Gastrocnemius medialis (tissue), 4 donors: ENCODE data around the gene RPL9. TPM values are rescaled to one million over a fixed set of nuclear protein-coding genes. Genes with fewer than 3 reads are reported as not detected.
"Not testable (repeated sequence)": the region's sequence is repeated elsewhere in the genome, so short reads cannot be mapped to it uniquely, and the experiment has no call there.

ENCODE experiments used
- ATAC-seq, 2 donors: fragments of 150-250 bp; one replicate each; pipeline ENCODE4 v1.9.1; 2016
- DNase-seq, 2 donors: peaks; one replicate each; pipeline ENCODE4 v3.0.0-alpha.2; 2019
- H3K27ac ChIP-seq, 4 donors: fragments of 200-600 bp; sonication (generic); 1 replicate in 1 of 4; 2 replicates in 3 of 4; pipeline ENCODE4 v1.5.1; 2016 to 2018; ENCODE audit warnings: mild to moderate bottlenecking in 2 of 4, moderate library complexity in 1 of 4
- H3K27me3 ChIP-seq, 3 donors: fragments of 200-600 bp; sonication (generic) in 2 of 3; 1 replicate in 1 of 3; 2 replicates in 2 of 3; pipeline versions ENCODE4 v1.5.1 to v1.6.0; 2016 to 2019; ENCODE audit warnings: mild to moderate bottlenecking in 1 of 3, moderate library complexity in 1 of 3
- H3K36me3 ChIP-seq, 2 donors: fragments of 200-600 bp; sonication (generic) in 1 of 2; one replicate each; pipeline ENCODE4 v1.5.1; 2017 to 2018
- H3K4me1 ChIP-seq, 2 donors: fragments of 200-600 bp; sonication (generic) in 1 of 2; one replicate each; pipeline ENCODE4 v1.5.1; 2016 to 2017; ENCODE audit warnings: mild to moderate bottlenecking in 2 of 2
- H3K4me3 ChIP-seq, 4 donors: fragments of 200-600 bp; sonication (generic) in 3 of 4; 1 replicate in 1 of 4; 2 replicates in 3 of 4; pipeline ENCODE4 v1.5.1; 2016 to 2019; ENCODE audit warnings: mild to moderate bottlenecking in 2 of 4
- H3K9me3 ChIP-seq, 3 donors: fragments of 200-600 bp; sonication (generic) in 2 of 3; 1 replicate in 1 of 3; 2 replicates in 2 of 3; pipeline ENCODE4 v1.5.1; 2016 to 2019
- CTCF ChIP-seq, 5 experiments: fragments of 450-650 bp in 3 of 5; fragments of 200-600 bp in 2 of 5; sonication (generic) in 2 of 5; IDR thresholded peaks in 4 of 5; conservative IDR thresholded peaks in 1 of 5; 1 replicate in 4 of 5; 2 replicates in 1 of 5; pipeline ENCODE4 v1.5.1; 2016 to 2019; ENCODE audit warnings: antibody characterized with exemption in 5 of 5, mild to moderate bottlenecking in 3 of 5, moderate library complexity in 3 of 5
- POLR2A ChIP-seq, 2 donors: fragments of 450-650 bp; IDR thresholded peaks; one replicate each; pipeline ENCODE4 v1.6.1; 2017; ENCODE audit warnings: antibody characterized with exemption in 2 of 2, mild to moderate bottlenecking in 2 of 2, moderate library complexity in 2 of 2
- in situ Hi-C, 4 donors: fragments of 200-750 bp; cut with MboI; loops; one replicate each; pipeline versions ENCODE4 v1.15.0 to v1.8.0; 2017; ENCODE audit warnings: low sequenced_read_pairs in 4 of 4
- intact Hi-C: fragments of 100-400 bp; cut with DNase I; formaldehyde crosslinking; loops from one replicate; pipeline ENCODE4 v1.15.1; 2023; ENCODE audit warnings: low total_unique reads
- total RNA-seq, 4 donors: library from RNA; depleted of rRNA; stranded (reverse); fragments of >200 nt; gene quantifications; one replicate each; pipeline versions ENCODE4 v1.1.0 to v1.2.3, GENCODE V29; 2016

RPL9 gene
- 1,000 to 10,000 TPM; 2,556 to 3,080 (median 2,834) TPM for total RNA-seq

- H3K9me3 ChIP-seq: no peaks in the 10 kb centered on the region
- intact Hi-C loops: loop anchor here (1.0 to 5.0 kb wide), 7 partner anchors 68 to 599 kb away; partner anchors contain the start of genes N4BP2, RFC1, SMIM14 and UBE2K
- TF ChIP-seq POLR2A (IDR thresholded peaks at IDR 0.05) (peak; percentile 95 to 96), CTCF (IDR thresholded peaks at IDR 0.05 in 4 of 5, conservative IDR thresholded peaks at IDR 0.05 in 1 of 5) (peak in 1 of 5 experiments; percentile 18)
- peaks cover 19 to 21% of the 10 kb centered on the region in 2 donors for H3K4me1 ChIP-seq
- H3K4me3 ChIP-seq: peak within 1 kb of the TSS; percentile 86 to 97 (median 90)
- H3K27ac ChIP-seq: peak within 1 kb of the TSS; percentile 90 to 97 (median 95)
- peaks cover 3 to 54% of the 10 kb centered on the region in 2 donors for H3K36me3 ChIP-seq
- no peaks in the 10 kb centered on the region for H3K27me3 ChIP-seq
- in situ Hi-C loops: loop anchor here in 3 of 4 donors (25.0 kb wide), 2 partner anchors 179 to 854 kb away; partner anchors contain the start of gene SMIM14 (in 2 of the 3)
- DNase-seq (peak; percentile 94 to 98), ATAC-seq (peak; percentile 96 to 98)
Observed at GRCh38 chr4:39458505-39459300, at the start of gene RPL9, which contains the start of gene LIAS. TSS of gene RPL9 (minus strand) at chr4:39458922. CDS start at chr4:39458439, 483 bp downstream. TSS of gene LIAS (plus strand) at chr4:39459056. CDS start at chr4:39459118, 62 bp downstream.

GRCh38 chr4:39505581-39505980, 46.9 kb upstream of the RPL9 start:
- TF ChIP-seq POLR2A (IDR thresholded peaks at IDR 0.05) (no peak), CTCF (IDR thresholded peaks at IDR 0.05 in 4 of 5, conservative IDR thresholded peaks at IDR 0.05 in 1 of 5) (no peak)
- Histone ChIP-seq H3K27ac (no peak overlapping the region), H3K4me3 (no peak overlapping the region), H3K36me3 (peaks cover 0 to 80% of the 10 kb centered on the region in 2 donors), H3K4me1 (no peaks in the 10 kb centered on the region), H3K9me3 (no peaks in the 10 kb centered on the region), H3K27me3 (no peaks in the 10 kb centered on the region)
- intact Hi-C loops: no loop called here
- DNase-seq (no peak), ATAC-seq (no peak)
- in situ Hi-C loops: no loop called here

GRCh38 chr4:39504538-39504937, 45.8 kb upstream of the RPL9 start:
- no peaks in the 10 kb centered on the region for H3K4me1 ChIP-seq
- no peak overlapping the region for H3K4me3 ChIP-seq
- ATAC-seq: no peak
- TF ChIP-seq CTCF (IDR thresholded peaks at IDR 0.05 in 4 of 5, conservative IDR thresholded peaks at IDR 0.05 in 1 of 5) (no peak), POLR2A (IDR thresholded peaks at IDR 0.05) (no peak)
- no peaks in the 10 kb centered on the region for H3K27me3 ChIP-seq
- no peak for DNase-seq
- H3K27ac ChIP-seq: no peak overlapping the region
- intact Hi-C loops: no loop called here
- in situ Hi-C loops: no loop called here
- no peaks in the 10 kb centered on the region for H3K9me3 ChIP-seq
- peaks cover 0 to 70% of the 10 kb centered on the region in 2 donors for H3K36me3 ChIP-seq

- H3K27ac ChIP-seq, in situ Hi-C loops, H3K27me3 ChIP-seq, H3K4me1 ChIP-seq, H3K4me3 ChIP-seq, H3K9me3 ChIP-seq, intact Hi-C loops: not testable (repeated sequence)
- DNase-seq (peak in 1 of 2 donors; percentile 38), ATAC-seq (peak in 1 of 2 donors; percentile 24)
- peaks cover 0 to 54% of the 10 kb centered on the region in 2 donors for H3K36me3 ChIP-seq
Observed at GRCh38 chr4:39502664-39503035, 43.9 kb upstream of the RPL9 start.

- intact Hi-C loops: no loop called here
- H3K9me3 ChIP-seq: no peaks in the 10 kb centered on the region
- H3K27me3 ChIP-seq: no peaks in the 10 kb centered on the region
- H3K27ac ChIP-seq: no peak overlapping the region
- ATAC-seq (peak in 1 of 2 donors; percentile 51), DNase-seq (no peak)
- in situ Hi-C loops: no loop called here
- no peak overlapping the region for H3K4me3 ChIP-seq
- TF ChIP-seq POLR2A (IDR thresholded peaks at IDR 0.05) (no peak), CTCF (IDR thresholded peaks at IDR 0.05 in 4 of 5, conservative IDR thresholded peaks at IDR 0.05 in 1 of 5) (no peak)
- H3K36me3 ChIP-seq: peaks cover 0 to 54% of the 10 kb centered on the region in 2 donors
- no peaks in the 10 kb centered on the region for H3K4me1 ChIP-seq
Observed at GRCh38 chr4:39502019-39502663, 43.4 kb upstream of the RPL9 start.
